ENCODE data around the gene STN1.

GRCh38 chr10:103834436-103835095, 83.4 kb downstream of the STN1 start:
- TF ChIP-seq POLR2AphosphoS5 (IDR thresholded peaks at IDR 0.05; ENCODE audit: low read depth, low read length) (no peak), POLR2A (IDR thresholded peaks at IDR 0.05; ENCODE audit: low read depth, low read length) (no peak), SPI1 (IDR thresholded peaks at IDR 0.05; ENCODE audit: low read depth, low read length) (no peak)

All from GM12891 (cell line).